CD14-positive monocyte (primary cell): ENCODE measurements around the gene PPM1H. TPM values are rescaled to one million over a fixed set of nuclear protein-coding genes. Genes with fewer than 3 reads are reported as not detected.

ENCODE experiments used
- DNase-seq, 3 donors: peaks; one replicate each; pipeline ENCODE4 v3.0.0-alpha.2; 2011 to 2022
- H2AFZ ChIP-seq: 2 replicates; pipeline ENCODE4 v1.6.0; 2012; ENCODE audit warnings: mild to moderate bottlenecking, low read depth, low read length, inconsistent platforms; ENCODE audit not compliant: insufficient read depth, poor library complexity, severe bottlenecking
- H3K27ac ChIP-seq, 2 donors: 1 replicate in 1 of 2; 2 replicates in 1 of 2; pipeline ENCODE4 v1.5.1; 2012 to 2013; ENCODE audit warnings: low read length in 2 of 2, control low read depth in 1 of 2, inconsistent platforms in 1 of 2, low read depth in 1 of 2, mild to moderate bottlenecking in 1 of 2
- H3K27me3 ChIP-seq, 2 donors: one replicate each; pipeline versions ENCODE4 v1.6.0 to v1.6.1; 2011 to 2013; ENCODE audit warnings: low read length in 2 of 2; ENCODE audit not compliant: control insufficient read depth in 2 of 2, insufficient read depth in 2 of 2
- H3K36me3 ChIP-seq, 2 donors: replicated peaks in 1 of 2; 1 replicate in 1 of 2; 2 replicates in 1 of 2; pipeline versions ENCODE4 v1.5.1 to v1.6.1; 2012 to 2013; ENCODE audit warnings: low read length in 2 of 2, control low read depth in 1 of 2, inconsistent platforms in 1 of 2, mild to moderate bottlenecking in 1 of 2; ENCODE audit not compliant: insufficient read depth in 2 of 2, control insufficient read depth in 1 of 2
- H3K4me1 ChIP-seq, 2 donors: 1 replicate in 1 of 2; 2 replicates in 1 of 2; pipeline versions ENCODE4 v1.5.1 to v1.6.1; 2012 to 2013; ENCODE audit warnings: low read length in 2 of 2, control low read depth in 1 of 2, inconsistent platforms in 1 of 2, mild to moderate bottlenecking in 1 of 2, moderate library complexity in 1 of 2; ENCODE audit not compliant: insufficient read depth in 2 of 2, control insufficient read depth in 1 of 2
- H3K4me2 ChIP-seq: replicated peaks from 2 replicates; pipeline ENCODE3; 2012; ENCODE audit warnings: low read length, moderate library complexity, mild to moderate bottlenecking; ENCODE audit not compliant: poor library complexity, severe bottlenecking; ENCODE audit errors: extremely low read depth
- H3K4me3 ChIP-seq, 3 experiments: fragments of 200-600 bp in 1 of 3; sonication (generic) in 1 of 3; replicated peaks in 1 of 3; 1 replicate in 2 of 3; 2 replicates in 1 of 3; pipeline ENCODE4 v1.5.1; 2011 to 2013; ENCODE audit warnings: low read length in 3 of 3, mild to moderate bottlenecking in 3 of 3, control low read depth in 2 of 3, low read depth in 2 of 3, inconsistent platforms in 1 of 3, moderate library complexity in 1 of 3
- H3K79me2 ChIP-seq: 2 replicates; pipeline ENCODE4 v1.6.0; 2012; ENCODE audit warnings: mild to moderate bottlenecking, control low read depth, inconsistent platforms, low read length, moderate library complexity; ENCODE audit not compliant: insufficient read depth
- H3K9ac ChIP-seq: 2 replicates; pipeline ENCODE4 v1.6.0; 2017; ENCODE audit warnings: low read length, mild to moderate bottlenecking; ENCODE audit not compliant: insufficient read depth, poor library complexity, severe bottlenecking
- H3K9me3 ChIP-seq, 2 donors: replicated peaks in 1 of 2; 1 replicate in 1 of 2; 2 replicates in 1 of 2; pipeline versions ENCODE4 v1.5.1 to v1.6.1; 2012 to 2013; ENCODE audit warnings: low read length in 2 of 2, control low read depth in 1 of 2; ENCODE audit not compliant: control insufficient read depth in 1 of 2, insufficient read depth in 1 of 2
- H4K20me1 ChIP-seq: 2 replicates; pipeline ENCODE4 v1.6.0; 2012; ENCODE audit warnings: mild to moderate bottlenecking, low read length, control low read depth, moderate library complexity; ENCODE audit not compliant: insufficient read depth
- H3K27ac Mint-ChIP-seq, 7 donors: one replicate each; pipeline ENCODE4 v1.8.0; 2020; ENCODE audit warnings: mild to moderate bottlenecking in 7 of 7, mixed read lengths in 7 of 7, moderate library complexity in 6 of 7, inconsistent platforms in 2 of 7
- H3K27me3 Mint-ChIP-seq, 3 donors: one replicate each; pipeline ENCODE4 v1.8.0; 2021 to 2022; ENCODE audit warnings: low read depth in 3 of 3, mild to moderate bottlenecking in 3 of 3, mixed read lengths in 3 of 3, moderate library complexity in 3 of 3, inconsistent platforms in 1 of 3
- H3K36me3 Mint-ChIP-seq, 2 donors: one replicate each; pipeline ENCODE4 v1.8.0; 2020; ENCODE audit warnings: mixed read lengths in 2 of 2, inconsistent platforms in 1 of 2, mild to moderate bottlenecking in 1 of 2
- H3K4me1 Mint-ChIP-seq: one replicate; pipeline ENCODE4 v1.8.0; 2020; ENCODE audit warnings: mild to moderate bottlenecking, mixed read lengths
- H3K4me3 Mint-ChIP-seq, 2 donors: one replicate each; pipeline ENCODE4 v1.8.0; 2020; ENCODE audit warnings: mild to moderate bottlenecking in 2 of 2, mixed read lengths in 2 of 2, moderate library complexity in 1 of 2
- H3K9me3 Mint-ChIP-seq, 7 donors: one replicate each; pipeline ENCODE4 v1.8.0; 2020 to 2022; ENCODE audit warnings: mixed read lengths in 7 of 7, mild to moderate bottlenecking in 6 of 7, moderate library complexity in 6 of 7, inconsistent platforms in 2 of 7
- CTCF ChIP-seq: fragments of 200-600 bp; IDR thresholded peaks from one replicate; pipeline ENCODE4 v1.8.0; 2022; ENCODE audit warnings: antibody characterized with exemption, mild to moderate bottlenecking
- WGBS: methylation state at CpG from one replicate; pipeline ENCODE4 v1.1.5; 2013; ENCODE audit warnings: missing lambda C conversion rate; ENCODE audit not compliant: insufficient coverage; 5-methylcytosine and 5-hydroxymethylcytosine counted together
- intact Hi-C, 2 donors: fragments of 100-400 bp; cut with micrococcal nuclease; formaldehyde crosslinking; loops; one replicate each; pipeline versions ENCODE4 v1.15.0 to v1.15.1; 2023
- polyA plus RNA-seq, 3 donors: library from polyadenylated mRNA; depleted of rRNA in 1 of 3; unstranded in 2 of 3; stranded (reverse) in 1 of 3; fragments of 300-500 nt in 2 of 3; fragments of >200 nt in 1 of 3; fragmentation: Illumina TruSeq in 2 of 3; gene quantifications; 1 replicate in 2 of 3; 2 replicates in 1 of 3; pipeline ENCODE4 v1.2.3, GENCODE V29; 2012 to 2021

Gene PPM1H
- polyA plus RNA-seq, 3 donors = 1.5 to 2.8 (median 1.9) TPM

- H3K36me3 Mint-ChIP-seq = peaks cover 11 to 18% of the 10 kb centered on the region in 2 donors
- peaks cover 3% of the 10 kb centered on the region for H3K4me1 Mint-ChIP-seq
- TF ChIP-seq CTCF = no peak
- DNase-seq = no peak
- Histone ChIP-seq H3K79me2 (no peaks in the 10 kb centered on the region), H3K4me2 (no peak overlapping the region), H3K9me3 (no peaks in the 10 kb centered on the region), H3K4me1 (no peaks in the 10 kb centered on the region), H3K27me3 (no peaks in the 10 kb centered on the region), H2AFZ (no peak overlapping the region), H3K36me3 (peaks cover 0 to 3% of the 10 kb centered on the region in 2 donors), H3K9ac (no peak overlapping the region), H4K20me1 (no peaks in the 10 kb centered on the region), H3K27ac (no peak overlapping the region), H3K4me3 (no peak overlapping the region)
- H3K27me3 Mint-ChIP-seq = no peaks in the 10 kb centered on the region
- WGBS = 100% methylated on average over 1 of the region's 5 CpGs
- no peak overlapping the region for H3K27ac Mint-ChIP-seq
- no peak overlapping the region for H3K4me3 Mint-ChIP-seq
- no peaks in the 10 kb centered on the region for H3K9me3 Mint-ChIP-seq
- intact Hi-C loops = no loop called here
Observed at GRCh38 chr12:62716866-62717525, 218.0 kb downstream of the PPM1H start.

DNA sequence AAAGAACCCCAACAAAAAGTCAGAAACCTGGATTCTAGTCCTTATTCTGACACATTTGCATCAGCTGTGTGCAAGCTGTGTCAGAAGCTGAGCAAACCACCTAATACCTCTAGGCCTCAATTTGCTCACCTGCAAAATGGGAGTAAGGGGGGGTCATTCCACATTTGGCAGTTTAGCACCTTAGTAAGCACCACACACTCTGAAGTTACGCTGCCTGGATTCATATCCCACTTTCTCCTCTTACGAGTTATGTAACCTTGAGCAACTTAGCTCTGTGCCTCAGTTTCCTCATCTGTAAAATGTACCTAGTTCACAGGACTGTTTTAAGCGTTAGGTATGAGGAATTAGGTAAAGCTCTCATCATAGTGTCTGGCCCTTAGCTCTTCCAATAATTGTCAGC lies 218.9 kb downstream of the PPM1H start:
- Histone ChIP-seq H3K27ac (no peak overlapping the region), H3K4me3 (no peak overlapping the region), H3K79me2 (no peaks in the 10 kb centered on the region), H4K20me1 (no peaks in the 10 kb centered on the region), H2AFZ (no peak overlapping the region), H3K27me3 (no peaks in the 10 kb centered on the region), H3K9me3 (no peaks in the 10 kb centered on the region), H3K36me3 (peaks cover 0 to 3% of the 10 kb centered on the region in 2 donors), H3K4me2 (no peak overlapping the region), H3K4me1 (no peaks in the 10 kb centered on the region), H3K9ac (no peak overlapping the region)
- Mint-ChIP-seq H3K36me3 (peaks cover 11 to 18% of the 10 kb centered on the region in 2 donors), H3K27me3 (no peaks in the 10 kb centered on the region), H3K27ac (no peak overlapping the region), H3K4me3 (no peak overlapping the region), H3K4me1 (peaks cover 4% of the 10 kb centered on the region), H3K9me3 (no peaks in the 10 kb centered on the region)
- intact Hi-C loops = no loop called here
- WGBS = no CpG with 5 or more reads among the region's 3 CpGs
- DNase-seq = no peak
- TF ChIP-seq CTCF = no peak
